Putamen (tissue), 1 donor: ENCODE measurements around the gene GLS2.
"Not testable (repeated sequence)": the region's sequence is repeated elsewhere in the genome, so short reads cannot be mapped to it uniquely, and the experiment has no call there.

Experiments
- DNase-seq: peaks from one replicate; pipeline ENCODE4 v3.0.0-alpha.2; 2016; ENCODE audit warnings: low spot score

The GLS2 gene

DNA sequence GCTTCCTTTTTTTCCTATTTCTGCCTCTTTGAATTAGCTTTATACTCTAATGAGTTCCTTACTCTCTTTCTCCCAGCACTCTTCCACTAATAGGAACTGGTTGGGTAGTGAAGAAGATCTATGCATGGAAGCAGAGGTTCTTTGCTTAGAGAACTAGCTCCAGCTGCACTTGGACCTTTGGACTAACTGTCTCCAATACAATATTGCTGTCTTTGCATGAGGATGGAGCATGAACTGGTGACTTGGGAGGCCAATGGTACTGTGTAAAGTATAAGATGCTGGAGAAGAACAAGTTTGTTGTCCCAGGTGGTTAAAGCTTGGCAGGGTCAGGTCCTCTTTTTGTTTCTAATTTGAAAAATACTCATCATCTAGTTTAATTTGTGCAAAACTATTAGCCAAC is 2.4 kb upstream of the GLS2 start:
- no peak for DNase-seq

- peak; percentile 34 for DNase-seq
Observed at GRCh38 chr12:56487448-56488040, 417 bp downstream of the GLS2 start.

- DNase-seq: no peak
Observed at GRCh38 chr12:56486694-56487093, 1.3 kb downstream of the GLS2 start.

DNA sequence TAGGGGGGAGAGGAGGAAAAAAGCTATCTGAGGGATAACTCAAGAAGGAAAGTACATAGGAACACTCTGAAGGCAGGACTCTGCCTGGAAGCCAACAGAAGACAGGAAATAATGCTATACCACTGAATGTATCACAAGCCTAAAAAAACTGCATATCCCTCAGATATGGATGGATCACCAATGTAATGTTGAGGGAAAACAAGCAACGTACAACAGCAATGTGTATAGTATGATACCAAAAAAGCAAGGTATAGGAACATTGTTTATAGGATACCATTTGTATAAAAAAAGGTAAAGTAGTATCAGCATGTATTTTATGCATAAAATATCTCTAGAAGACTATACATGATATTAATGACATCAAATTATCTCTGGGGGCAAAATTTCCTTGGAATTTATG is 3.4 kb downstream of the GLS2 start:
- no peak for DNase-seq

- DNase-seq: no peak
Observed at GRCh38 chr12:56479625-56480024, 8.3 kb downstream of the GLS2 start.

DNA sequence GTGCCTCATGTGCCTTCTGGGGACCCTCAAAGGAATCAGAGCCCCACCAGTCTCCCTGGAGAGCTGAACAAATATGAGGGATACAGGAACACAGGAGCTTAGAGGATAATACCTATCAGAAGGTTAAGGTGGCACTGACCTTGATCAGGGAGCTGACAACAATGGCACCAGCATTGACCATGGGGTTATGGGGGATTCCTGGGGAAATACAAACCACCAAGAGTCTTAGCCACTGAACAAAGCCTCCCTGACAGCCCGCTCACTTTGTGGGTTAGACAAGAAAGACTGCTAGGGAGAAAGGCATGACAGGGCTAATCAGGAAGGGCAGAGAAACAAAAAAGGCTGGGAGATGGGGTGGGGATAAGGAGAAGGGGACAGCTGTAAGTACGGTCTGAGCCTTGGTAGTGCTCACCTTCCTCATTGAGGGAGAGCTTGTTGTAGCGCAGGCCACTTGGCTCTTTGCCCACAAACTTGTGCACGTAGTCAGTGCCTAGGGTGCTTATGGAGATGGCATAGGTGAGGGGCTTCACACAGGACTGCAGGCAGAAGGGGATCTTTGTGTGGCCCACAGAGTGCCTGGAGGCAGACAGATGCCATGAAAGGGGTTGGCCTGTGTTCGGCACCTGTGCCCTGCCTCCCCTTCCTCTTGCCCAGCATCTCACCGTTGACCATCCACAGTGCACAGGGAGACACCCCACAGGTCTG is 10.3 kb downstream of the GLS2 start:
- DNase-seq: no peak

DNA sequence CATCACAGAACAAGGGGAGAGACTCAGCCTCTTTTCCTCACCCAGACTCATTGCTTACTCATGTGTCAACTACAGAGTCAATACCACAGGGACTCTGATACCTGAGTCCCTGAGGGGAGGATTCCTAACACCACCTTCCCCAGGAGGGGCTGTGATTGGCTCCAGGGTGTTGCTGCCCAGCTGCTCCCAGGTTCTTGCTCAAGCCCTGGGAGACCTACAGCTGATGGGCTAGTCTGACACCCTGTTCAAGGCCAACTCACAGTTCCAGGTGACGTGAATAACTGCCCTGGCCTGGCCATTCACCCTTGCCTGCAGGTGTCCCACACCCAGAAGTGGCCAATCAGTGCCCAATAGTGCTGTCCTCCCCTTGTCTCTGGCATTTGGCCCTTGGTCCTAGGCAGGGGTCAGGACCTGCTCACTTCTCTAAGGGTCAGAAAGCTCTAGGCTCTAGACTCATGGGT is 11.0 kb downstream of the GLS2 start:
- no peak for DNase-seq

DNA sequence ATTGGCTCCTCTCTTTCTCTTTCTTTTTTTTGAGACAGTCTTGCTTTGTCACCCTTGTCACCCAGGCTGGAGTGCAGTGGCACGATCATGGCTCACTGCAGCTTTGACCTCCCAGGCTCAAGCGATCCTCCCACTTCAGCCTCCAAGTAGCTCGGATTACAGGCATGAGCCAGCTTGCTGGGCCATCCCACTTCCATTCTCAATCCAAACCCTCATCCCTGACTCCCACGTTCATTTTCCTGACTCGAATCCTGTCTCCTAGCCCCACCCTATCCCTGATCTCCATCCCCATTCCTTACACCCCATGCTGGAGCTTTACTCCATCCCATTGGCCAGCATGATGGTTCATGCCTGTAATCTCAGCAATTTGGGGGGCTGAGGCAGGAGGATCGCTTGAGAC is 11.8 kb downstream of the GLS2 start:
- DNase-seq: no peak

- DNase-seq: no peak
Observed at GRCh38 chr12:56474389-56474788, 13.6 kb downstream of the GLS2 start.

DNA sequence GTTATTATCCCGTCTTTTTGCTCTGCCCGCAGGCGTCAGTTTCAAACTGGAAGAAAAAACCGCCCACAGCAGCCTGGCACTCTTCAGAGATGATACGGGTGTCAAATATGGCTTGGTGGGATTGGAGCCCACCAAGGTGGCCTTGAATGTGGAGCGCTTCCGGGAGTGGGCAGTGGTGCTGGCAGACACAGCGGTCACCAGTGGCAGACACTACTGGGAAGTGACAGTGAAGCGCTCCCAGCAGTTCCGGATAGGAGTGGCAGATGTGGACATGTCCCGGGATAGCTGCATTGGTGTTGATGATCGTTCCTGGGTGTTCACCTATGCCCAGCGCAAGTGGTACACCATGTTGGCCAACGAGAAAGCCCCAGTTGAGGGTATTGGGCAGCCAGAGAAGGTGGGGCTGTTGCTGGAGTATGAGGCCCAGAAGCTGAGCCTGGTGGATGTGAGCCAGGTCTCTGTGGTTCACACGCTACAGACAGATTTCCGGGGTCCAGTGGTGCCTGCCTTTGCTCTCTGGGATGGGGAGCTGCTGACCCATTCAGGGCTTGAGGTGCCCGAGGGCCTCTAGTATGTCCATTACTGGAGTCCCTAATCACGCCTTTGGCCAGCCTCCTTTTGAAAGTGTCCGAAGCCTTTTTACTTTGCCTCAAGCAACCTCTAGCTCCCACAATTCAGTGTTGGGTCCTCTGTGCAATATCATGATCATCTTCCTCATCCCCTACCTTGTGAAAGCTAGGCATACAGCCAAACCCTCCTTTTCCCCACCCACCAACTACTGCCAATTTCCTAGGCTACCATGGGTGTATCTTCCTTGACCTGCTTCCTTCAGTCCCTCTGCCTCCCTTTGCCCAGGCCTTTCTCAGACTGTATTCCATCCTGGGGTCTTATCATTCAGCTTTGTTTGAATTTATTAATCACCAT is 18.7 kb downstream of the GLS2 start:
- no peak for DNase-seq

DNA sequence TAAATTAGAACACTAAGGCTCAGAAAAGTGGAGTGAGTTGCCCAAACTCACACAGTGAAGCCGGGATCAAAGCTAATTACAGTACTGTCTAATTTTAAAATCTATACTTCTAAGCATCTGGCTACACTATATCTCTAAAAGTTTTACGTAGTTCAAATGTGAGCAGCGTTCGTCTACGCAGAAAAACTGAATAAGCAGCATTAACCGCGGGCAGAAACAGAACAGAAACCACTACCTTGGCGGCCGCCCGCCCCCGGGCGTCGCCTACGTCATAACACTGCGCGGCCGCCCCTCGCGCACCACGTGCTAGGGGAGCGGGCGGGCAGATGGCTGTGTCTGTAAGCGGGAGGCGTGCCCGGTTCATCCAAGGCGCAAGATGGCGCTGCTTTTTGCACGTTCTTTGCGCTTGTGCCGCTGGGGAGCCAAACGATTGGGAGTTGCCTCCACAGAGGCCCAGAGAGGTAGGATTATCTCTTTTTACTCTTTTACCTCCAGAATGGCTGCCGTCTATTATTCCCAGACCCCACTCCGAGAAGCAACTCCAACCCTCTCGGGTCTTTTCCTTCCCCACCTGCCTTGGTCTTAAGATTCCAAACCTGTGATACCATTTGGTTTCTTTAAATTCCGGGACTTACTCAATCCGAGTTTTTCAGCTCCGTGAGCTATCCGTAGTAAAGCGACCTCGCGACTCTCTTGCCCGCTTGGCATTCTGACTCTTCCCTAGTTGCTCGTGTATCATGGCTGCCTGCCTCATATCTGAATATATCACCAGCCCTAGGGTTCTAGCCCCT is 19.6 kb downstream of the GLS2 start, which contains the start of gene SPRYD4:
Gene SPRYD4 (plus strand): TSS at position 363 of the 791 bp plus-strand sequence. CDS start 14 bp downstream, at position 377.
- DNase-seq: peak; percentile 95

GRCh38 chr12:56462565-56462964 is 25.4 kb downstream of the GLS2 start:
- no peak for DNase-seq

- DNase-seq: no peak
Observed at GRCh38 chr12:56461235-56462159, 26.5 kb downstream of the GLS2 start.

DNA sequence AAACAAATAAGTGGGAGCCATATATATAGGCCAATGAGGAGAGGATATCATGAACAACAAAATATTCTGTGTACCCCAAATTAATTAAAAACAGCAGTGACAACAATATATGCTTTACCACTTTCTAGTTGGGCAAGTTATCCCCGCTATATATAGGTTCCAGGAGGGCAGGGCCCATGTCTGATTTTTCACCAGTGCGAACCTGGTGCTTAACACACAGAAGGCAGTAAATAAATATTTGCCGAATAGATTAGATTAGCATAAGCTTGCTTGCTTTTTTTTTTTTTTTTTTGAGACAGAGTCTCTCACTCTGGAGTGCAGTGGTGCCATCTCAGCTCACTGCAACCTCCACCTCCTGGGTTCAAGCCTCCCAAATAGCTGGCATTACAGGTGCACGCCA is 30.1 kb downstream of the GLS2 start:
- no peak for DNase-seq

- DNase-seq: no peak
Observed at GRCh38 chr12:56454557-56454956, 33.4 kb downstream of the GLS2 start, which contains the start of gene MIP. TSS of gene MIP (minus strand) at chr12:56454657. CDS start at chr12:56454613, 44 bp downstream.

DNA sequence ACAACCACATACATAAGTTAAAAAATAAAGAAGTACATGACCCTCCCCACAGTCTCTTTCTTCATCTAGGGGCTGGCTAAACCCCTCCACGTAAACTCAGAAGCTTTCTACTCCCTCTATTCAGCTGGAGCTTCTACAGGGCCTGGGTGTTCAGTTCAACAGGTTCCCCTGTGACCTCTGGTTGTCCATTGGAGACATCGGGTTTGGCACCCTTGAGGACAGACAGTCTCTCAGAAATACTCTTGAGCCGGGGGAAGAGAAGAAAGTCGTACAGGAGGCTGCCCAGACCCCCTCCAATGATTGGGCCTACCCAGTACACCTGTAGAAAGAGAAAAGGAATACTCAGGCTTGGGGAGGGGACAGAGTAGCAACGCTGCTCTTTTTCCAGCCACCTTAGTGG is 36.8 kb downstream of the GLS2 start:
- DNase-seq: no peak

DNA sequence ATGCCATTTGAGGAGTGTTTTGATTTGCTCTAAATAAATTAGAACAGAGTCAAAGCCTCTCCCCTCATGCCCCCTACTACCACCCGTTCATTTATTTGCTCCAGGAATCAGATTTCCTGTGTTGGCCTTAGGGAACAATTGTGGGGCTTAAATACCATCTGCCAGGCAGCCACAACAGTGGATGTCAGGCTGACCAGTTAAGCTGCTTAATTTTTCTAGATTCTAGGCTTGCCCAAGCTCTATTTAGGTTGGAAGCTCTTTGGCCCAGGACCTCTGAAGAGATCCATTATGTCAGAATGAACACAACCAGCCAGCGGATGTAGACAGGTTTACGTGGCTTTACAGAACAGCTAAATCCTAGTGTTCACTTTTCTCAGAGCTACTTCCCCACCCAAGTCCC is 37.7 kb downstream of the GLS2 start:
- no peak for DNase-seq

DNA sequence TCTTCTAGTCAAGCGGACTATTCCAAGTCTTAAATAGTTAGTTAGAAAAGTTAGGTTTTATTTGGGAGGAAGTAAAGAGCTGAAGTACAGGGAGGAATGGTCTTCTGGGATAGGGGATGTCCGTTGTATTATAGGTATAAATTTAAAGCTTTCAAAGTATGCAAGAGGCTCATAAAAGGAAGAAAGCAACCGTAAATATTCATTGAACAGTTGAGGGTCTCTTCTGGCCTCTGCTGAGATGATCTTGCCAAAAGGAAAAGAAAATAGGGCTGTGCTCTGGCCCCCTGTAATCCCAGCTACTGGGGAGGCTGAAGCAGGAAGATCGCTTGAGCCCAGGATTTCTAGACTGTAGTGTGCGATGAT is 38.4 kb downstream of the GLS2 start:
- DNase-seq: no peak

DNA sequence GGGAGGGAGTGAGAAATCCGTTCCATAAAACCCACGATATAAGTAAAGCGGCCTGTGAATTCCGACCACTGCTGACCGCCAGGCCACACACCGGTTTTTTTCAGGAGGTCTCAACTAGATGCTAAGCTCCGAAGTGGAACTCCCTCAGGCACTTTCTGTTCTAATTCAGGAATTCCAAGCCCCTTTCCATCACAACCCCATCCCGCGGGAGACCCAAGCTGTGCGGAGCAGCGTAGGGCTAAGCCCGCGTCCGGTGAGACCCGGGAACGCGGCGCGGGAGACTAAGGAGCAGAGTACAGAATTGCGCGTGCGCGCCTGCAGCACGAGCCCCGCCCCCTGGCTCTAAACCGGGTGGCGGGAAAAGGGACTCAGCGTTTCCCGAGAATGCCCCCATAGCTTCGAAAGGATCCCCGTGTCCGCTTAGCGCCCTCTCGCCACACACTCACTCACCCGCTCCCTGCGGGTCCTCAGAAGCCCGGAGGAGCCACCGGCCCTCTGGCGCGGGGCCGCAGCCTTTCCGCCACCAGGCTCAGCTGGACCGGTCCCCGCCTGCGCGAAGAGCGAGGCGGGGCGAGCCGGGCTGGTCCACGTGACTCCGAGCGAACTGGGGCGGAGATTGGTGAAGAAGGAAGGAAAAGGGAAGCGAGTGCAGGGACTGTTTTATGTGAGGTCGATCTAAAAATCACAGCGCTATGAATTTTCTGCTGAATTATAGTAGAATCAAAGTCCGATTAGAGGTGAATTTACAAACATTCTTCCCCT is 38.9 kb downstream of the GLS2 start, which contains the start of gene TIMELESS:
Gene TIMELESS (minus strand): TSS at position 567 of the 762 bp plus-strand sequence. CDS start 15,256 bp downstream, outside the sequence.
- peak; percentile 94 for DNase-seq

DNA sequence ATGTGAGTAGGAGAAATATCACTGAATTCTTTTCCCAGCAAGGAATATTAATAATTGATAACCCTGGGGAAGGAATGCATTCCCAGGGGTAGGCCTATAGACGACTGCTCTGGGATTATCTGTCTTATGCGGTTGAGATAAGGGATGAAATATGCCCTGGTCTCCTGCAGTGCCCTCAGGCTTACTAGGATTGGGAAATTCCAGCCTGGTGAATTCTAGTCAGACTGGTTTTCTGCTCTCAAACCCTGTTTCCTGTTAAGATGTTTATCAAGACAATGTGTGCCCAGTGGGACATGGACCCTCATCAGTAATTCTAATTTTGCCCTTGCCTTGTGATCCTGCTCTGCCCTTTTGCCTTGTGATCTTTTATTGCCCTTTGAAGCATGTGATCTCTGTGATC is 44.8 kb downstream of the GLS2 start:
- DNase-seq: not testable (repeated sequence)
